Epidermal melanocyte (primary cell): ENCODE measurements around the gene CCDC57.

Experiments used
- DNase-seq: peaks from one replicate; pipeline ENCODE4 v3.0.0; 2011; ENCODE audit warnings: low spot score; ENCODE audit not compliant: insufficient read length

Gene CCDC57

DNA sequence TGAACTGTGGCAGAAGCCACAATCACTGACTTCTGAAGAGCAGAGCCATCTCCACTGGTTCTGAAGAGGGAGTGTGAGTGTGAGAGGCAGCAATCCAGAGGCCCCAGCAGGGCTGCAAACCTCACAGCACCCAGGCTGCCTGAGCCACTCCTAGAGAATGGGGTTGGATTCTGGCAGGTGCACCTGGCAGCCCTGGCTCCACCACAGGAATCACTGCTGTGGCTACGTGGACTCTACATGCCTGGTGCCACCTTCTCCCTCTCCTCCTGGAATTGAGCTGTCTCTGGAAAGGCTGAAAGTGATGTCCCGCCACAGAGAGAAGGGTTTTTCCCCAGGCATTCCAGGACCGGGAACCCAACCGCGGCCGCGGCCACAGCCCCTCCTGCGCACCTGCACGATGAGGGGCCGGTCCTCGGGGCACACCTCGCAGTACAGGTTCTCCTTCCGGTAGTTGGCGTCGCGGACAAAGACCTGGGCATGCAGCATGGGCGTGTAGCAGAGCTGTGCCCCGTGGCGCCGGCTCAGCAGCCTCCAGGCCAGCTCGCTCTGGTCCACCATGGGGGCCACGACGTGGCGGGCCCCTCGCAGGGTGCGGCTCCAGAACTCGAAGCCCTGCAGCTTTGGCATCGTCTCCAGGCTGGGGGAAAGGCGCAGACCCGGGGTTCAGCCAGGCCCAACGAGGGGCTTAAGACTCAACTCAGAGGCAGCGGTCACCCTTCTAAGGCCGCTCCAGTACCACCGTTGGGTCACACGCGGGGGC lies 148.0 kb downstream of the CCDC57 start:
- no peak for DNase-seq

DNA sequence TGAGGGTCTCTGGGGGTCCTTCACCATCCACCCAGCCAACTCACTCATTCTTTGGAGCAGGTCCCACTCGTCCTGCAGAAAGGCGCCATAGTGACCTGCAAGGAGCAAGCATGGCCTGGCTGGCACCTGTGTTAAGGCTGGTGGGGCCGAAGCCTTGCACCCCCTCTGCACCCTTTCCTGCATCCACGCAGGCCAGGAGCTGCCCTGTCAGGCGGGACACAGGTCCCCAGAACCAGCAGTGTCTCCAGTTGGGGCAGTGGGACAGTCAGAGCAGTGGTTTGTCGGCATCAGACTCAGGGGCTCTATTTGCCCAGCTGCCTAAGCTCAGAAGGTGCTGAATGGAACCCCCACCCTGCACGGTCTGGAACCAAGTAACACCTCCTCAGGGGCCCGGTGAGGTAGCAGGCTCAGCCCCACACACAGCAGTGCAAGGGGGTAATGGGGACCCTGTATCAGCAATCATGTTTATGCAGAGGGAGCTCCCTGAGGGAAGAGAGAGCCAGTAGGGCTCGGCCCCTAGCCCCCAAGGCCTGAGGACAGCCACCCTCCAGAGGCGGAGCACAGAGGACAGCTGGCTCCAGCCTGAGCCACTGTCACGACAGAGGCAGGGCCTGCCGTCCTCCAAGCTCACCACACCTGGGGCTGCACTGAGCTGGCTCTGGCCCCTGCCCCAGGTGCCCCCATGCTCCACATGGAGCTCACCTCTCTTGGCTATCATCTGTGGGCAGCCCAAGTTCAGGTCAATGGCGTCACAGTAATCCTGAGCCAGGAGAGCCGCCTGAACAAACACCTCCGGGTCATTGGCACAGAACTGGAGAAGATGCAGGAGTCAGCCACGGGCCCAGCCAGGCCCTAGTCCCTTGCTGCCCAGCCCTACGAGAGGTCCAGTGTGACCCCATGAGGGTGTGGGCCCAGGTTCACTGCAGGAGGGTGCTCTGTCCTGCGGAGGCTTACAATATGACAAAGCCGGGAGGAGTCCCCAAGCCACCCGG lies 148.9 kb downstream of the CCDC57 start:
- DNase-seq, result no peak

DNA sequence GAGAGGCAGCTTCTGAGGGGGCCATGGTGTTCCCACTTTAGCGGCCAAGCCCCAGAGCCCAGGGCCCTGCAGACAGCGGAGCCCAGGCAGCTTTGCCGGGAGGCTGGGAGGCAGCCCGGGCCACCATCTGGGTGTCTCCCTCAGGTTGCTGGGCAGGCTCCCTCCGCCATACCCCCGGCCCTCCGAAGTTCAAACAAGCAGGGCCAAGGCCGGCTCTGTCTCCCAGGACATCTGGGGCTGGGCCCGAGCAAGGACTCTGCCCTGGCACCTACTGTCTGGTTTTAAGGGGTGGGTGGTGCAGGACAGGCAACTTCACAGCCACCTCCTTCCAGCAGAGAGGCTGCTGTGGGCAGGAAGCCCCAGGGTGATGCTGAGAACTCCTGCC lies 149.7 kb downstream of the CCDC57 start:
- no peak for DNase-seq

DNA sequence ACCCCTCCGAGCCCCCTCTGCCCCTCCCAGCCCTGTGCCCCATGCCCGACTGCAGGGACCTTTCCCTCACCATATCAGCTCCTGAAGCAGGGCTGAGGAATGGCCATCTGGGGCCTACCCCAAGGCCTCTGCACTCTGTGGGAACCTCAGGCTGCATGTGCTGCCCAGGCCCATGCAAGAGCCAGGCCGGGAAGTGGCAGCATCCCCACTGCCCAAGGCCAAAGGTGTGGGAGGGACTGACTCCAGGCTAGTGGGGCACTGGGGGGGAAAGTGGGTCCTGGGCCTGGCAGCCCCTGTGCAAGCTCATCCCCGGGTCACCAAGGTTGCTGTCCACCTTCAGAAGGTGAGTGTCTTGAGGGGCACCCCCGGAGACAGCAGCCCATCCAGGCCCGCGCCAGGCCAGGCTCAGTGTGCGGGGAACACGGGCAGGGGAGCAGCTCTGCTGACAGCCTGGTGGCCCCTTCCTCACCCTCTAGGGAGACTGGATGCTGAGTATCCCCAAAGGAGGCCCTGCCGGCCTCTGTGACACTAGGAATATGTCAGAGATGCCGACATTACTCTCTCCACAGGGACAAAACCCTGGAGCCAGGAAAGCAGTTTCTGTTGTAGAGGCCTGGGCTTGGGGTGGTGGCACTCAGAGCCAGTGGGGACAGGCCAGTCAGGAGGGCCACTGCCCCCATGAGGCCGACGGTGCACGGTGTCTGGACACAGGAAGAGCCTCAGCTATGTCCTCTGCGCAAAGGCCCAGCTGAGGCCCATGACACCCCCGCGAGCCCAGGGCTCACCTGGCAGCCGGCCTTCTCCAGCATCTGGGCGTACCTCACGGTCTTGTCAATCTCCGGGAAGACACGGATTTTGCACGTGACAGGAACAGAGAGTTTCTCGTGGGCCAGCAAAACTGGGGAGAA lies 150.3 kb downstream of the CCDC57 start:
- no peak for DNase-seq

DNA sequence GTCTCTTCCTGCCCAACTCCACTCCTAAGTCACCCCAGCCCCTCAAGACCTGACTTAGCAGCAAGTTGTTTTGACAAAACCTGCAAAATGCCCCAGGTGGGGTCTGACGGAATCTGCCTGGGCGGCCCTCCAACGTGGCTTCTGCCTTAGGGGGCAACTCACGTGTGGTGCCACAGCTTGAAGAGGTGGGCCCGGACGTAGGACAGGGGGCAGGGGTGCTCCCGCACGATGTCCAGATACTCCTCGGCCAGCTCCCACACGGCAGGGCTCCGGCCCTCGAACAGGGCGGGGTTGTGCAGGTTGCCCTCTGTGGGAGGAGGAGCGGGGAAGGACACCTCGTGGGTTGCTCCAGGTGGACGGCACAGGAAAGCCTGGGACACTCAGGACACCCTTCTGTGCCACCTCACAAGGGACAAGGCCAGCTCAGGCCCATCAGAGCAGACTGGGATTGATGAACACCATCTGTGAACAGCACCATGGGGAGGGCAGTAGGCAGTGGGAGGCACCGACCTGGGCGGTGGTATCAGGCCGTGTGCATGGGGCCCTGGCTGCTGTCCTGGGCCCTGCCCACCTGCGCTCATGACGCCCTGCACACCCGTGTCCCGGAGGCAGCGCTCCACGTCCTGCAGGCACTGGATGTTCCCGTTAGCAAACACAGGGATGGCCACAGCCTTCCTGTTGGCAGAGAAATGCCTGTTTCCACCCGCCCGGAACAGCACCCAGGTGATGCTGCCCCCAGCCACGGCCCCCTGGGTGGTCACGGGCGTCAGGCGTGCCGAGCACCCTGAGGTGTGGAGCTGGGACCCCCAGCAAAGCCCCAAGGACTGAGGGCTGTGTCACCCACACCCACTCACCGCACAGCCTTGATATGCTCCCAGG lies 151.4 kb downstream of the CCDC57 start:
- DNase-seq, result no peak

DNA sequence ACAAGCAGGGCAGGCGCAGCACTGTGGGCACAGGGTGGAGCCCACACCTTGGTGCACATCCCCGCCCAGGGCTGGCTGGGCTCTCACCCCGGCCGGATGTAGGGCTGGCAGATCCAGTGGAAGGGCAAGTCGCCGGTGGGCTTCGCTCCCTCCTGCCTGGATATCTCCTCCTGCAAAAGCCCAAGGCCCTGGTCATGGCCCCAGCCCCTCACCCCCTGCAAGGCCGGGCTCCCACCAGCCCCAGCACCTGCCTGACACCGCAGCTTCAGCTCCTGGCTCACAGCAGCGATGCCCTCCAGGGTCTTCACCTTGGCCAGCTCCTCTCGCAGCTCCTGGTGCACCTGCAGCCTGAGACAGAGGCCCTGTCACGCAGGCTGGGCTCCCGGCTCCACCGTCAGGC lies 152.0 kb downstream of the CCDC57 start:
- no peak for DNase-seq

DNA sequence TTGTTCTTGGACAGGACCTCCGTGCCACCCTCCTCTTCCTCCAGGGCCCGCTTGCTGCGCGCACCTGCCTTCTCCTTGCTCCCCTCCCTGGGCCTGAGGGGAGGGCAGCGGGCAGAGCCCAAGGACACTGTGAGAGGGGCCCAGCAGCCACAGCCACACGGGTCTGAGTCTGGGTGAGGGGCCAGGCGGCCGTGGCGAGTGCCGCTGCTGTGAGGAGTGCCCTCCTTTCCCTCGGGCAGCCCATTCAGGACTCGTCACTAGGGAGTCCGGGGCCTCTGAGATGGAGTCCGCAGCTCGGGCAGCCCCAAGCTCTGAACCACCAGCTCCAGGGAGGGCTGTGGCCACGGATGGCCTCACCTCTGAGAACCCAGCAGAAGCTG lies 152.7 kb downstream of the CCDC57 start:
- DNase-seq, result no peak

DNA sequence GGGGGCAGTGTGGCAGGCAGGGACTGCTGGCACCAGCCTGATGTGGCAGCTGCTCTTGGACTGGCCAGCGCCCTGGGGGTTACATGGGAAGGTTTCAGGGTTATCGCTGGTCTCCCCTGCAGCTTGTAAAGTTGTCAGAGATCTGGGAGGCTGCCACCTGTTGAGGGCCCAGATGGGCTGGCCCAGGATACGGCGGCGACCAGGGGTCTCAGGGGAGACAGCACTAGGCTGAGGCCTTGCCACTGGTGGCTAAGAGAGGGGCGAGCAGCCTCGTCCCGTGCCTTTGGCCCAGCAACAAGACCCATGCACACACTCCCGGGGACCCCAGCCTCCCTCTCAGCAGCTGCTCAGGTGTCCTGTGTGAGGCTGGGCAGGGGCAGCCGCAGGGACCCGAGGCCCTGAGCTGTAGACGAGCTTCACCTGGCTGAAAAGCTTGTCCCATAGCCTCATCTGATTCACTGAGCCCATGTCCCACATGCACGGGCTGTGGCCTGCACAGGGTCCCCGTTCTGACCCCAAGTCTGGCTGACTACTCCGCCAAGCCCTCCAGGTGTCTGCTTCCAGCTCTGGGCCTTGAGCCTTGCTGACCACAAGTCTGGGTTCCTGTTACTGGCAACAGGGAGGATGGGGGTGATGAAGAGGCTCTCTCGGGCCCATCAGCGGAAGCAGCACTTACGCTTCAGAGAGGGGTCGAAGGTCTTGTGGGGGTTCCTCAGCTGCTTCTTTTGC lies 153.2 kb downstream of the CCDC57 start:
- DNase-seq, result no peak

DNA sequence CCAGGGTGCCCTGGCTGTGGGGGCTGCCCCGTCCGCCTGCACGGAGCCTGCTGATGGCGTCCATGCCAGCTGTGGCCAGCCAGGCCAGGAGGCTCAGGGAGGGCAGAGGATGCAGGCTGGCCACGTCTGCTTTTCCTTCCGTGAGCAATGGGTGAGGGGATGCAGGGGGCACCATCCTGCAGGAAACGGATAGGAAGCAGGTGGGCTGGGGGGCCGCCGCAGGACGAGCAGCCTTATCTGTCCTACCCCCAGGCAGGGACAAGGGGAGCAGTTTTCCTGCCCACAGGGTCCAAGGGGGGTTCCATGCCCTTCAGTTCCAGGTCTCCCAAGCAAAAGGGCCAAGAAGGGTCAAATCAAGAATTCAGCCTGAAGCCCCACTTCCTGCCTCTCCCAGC lies 153.8 kb downstream of the CCDC57 start:
- DNase-seq, result no peak

DNA sequence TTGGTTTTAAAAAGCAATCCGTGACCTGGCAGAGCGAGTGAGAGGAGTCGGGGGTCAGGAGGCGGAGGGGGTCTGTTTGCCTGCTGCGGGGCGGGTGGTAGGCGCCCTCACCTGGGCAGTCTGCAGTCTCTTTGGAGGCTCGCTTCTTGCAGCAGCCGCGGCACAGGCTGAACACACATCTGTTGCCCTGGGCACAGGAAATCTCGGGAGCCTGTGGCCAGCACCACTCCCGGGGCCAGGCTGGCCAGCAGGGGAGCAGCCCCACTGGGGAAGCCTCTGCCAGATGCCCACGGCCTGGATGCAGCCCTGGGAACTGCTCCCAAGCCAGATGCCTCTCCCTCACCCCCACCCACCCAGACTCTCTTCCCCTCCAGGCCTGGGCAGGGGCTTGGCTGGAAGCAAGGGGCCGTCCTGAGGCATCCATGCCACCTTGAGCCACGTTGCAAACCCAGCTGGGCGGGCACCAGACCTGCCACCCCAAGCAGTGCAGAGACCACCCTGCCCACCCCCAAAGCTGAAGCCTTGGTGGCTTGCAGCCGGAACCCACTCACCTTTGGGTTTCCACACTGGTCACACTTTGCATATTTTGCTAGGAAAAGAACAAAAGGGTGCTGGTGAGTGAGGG lies 154.3 kb downstream of the CCDC57 start:
- no peak for DNase-seq

DNA sequence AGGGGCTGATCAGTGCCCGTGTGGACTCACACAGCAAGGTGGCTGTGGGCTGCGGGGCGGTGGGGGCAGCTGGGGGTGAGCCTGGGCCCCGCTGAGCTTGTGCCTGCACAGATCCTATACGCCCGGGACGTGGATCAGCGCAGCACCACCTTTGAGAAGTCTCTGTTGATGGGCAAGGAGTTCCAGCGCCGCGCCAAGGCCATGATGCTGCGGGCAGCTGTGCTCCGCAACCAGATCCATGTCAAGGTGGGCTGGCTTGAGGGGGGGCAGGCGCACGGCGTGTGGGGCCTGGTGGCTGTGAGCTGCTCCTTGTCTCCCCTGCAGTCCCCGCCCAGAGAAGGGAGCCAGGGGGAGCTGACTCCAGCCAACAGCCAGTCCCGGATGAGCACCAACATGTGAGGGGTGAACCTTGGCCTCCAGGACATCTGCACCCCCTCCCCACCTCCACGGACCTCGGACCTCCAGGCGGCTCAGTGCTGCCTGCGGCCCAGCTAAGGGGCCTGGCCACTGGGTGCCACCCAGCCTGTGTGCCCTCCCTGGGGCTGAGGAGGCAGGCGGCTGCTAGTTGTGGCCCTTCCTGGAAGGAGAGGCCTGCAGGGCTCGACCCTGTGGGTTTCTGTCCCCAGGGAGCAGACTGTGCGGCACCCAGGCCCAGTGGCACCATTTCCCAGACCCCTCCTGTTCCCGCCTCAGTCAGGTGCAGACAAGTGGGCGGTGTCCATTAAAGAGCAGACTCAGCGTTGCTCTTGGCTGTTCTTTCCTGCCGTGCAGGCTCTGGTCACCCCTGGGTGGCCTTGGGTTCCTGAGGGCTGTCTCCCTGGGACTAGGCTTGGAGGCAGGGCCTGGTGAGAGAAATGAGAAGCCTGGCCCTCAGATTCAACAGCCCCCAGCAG lies 155.7 kb downstream of the CCDC57 start:
- no peak for DNase-seq

DNA sequence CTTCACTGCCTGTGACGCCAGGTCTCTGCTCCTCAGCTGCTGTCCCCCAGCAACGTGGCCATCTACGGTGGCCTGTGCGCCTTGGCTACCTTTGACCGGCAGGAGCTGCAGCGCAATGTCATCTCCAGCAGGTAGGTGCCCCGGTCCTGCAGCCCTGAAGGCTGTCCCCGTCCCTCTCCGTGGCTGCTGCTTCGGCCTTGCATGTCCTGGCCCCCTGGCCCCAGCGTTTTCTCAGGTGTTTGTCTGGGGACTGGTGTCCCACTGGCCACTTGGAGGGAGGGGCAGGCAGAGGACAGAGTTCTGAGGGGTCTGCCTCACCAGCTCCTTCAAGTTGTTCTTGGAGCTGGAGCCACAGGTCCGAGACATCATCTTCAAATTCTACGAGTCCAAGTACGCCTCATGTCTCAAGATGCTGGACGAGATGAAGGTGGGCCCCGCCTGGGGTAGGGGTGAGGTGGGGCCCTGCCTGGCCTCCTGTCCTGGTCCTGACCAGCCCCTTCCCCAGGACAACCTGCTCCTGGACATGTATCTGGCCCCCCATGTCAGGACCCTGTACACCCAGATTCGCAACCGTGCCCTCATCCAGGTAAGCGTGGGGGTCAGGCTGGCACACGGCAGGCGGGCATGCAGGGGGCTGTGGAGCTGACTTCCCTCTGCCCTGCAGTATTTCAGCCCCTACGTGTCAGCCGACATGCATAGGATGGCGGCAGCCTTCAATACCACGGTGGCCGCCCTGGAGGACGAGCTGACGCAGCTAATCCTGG lies 156.5 kb downstream of the CCDC57 start:
- no peak for DNase-seq

DNA sequence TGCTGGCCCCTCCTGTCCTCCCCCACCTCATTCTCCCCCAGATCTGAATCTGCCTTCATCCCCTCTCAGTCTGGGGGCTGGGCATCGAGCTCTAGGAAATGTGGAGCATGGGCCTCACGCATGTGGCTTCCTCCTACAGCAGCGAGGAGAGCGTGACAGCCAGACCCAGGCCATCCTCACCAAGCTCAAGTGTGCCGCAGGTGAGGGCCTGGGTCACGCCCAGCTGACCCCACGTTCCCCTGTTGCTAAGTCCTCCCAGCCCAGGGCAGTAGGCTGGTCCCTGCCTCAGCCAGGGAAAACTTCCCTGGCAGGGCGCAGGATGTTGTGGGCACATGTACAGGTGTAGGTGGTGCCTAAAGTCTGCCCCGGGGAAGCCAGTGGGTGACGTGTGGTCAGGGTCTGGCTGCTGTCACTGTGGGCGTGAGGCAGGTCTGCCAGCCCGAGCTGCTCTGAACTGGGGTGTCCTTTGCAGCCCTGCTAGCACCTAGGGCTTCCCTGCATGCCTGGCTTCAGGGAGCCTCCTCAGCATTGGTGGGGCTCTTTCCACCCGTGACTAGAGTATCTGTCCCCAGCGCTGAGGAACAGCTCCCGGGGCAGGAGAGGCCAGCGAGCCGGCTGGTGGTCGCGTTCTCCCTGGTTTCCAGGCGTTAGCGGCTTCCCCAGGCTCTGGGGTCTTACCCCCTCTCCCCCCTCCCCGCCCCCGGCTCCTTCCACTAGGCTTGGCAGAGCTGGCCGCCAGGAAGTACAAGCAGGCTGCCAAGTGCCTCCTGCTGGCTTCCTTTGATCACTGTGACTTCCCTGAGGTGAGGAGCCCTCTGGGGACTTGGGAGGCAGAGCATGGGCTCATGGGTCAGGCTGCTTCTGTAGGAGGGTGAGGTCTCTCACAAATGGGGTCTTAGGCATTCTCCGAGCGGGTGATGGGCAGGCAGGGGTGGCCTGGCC lies 157.3 kb downstream of the CCDC57 start:
- DNase-seq, result no peak

DNA sequence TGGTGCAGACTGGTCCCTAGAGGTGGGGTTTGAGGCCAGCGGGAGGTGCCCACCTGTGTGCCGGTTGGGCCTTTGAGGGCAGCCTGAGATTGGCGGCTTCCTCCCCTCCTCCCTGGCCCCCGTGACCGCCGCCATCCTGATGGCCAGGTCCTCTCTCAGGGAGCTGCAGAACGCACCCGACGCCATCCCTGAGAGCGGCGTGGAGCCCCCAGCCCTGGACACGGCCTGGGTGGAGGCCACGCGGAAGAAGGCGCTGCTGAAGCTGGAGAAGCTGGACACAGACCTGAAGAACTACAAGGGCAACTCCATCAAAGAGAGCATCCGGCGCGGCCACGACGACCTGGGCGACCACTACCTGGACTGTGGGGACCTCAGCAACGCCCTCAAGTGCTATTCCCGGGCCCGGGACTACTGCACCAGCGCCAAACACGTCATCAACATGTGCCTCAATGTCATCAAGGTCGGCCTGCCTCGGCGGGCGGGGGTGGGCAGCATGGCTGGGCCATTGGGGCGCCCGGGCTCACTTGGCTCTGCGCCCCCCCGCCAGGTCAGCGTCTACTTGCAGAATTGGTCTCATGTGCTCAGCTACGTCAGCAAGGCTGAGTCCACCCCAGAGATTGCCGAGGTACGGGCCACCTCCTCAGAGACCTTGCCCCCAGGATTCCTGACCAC lies 158.2 kb downstream of the CCDC57 start:
- DNase-seq, result no peak

DNA sequence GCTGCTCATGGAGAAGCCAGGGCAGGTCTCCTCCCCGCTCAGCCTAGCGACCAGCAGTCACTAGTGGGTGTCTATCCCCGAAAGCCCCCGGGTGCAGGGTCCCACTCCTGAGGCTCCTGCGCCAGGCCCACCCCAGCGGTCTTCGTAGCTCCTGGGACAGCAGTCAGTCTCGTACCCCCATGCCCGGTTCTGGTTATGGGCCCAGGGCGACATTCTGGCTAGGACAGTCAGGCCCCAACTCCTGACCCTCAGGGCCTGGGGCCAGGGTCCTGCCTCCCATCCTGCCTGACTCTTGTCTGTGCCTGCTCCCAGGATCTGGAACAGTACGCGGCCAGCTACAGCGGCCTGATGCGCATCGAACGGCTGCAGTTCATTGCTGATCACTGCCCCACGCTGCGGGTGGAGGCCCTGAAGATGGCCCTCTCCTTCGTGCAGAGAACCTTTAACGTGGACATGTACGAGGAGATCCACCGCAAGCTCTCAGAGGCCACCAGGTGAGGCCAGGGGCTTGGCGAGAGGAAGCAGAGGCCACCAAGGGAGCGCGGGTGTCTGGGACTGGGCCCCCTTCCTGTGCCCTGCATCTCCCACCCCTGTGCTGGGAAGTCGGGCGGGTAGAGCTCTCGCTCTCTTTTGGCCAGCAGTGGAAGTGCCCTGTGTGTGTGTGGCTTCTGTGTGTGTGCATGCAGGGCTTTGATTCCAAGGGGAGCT lies 158.9 kb downstream of the CCDC57 start:
- no peak for DNase-seq
